ENCODE measurements around the gene ULK2.

ULK2 gene

DNA sequence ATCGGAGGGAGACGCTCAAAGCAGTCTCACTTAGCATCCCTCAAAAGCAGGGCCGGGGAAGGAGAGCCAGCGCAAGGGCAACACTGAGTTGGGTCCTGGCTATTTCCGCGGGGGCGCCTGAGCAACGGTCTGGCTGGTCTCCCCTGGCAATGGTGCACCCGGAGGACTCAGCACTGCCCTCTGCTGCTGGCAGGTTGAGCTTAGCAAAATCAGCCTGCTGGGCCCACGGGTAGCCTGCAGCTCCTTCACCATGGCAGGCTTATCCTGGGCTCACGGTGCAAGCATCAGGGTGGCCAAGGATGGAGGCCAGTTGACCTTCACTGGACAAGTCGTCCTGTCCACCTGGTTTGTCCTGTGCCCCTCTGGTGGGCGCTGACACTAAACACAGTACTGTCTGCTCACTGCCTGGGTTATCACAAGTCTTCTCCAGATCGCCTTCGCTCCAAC is 105.2 kb downstream of the ULK2 start:
- TF ChIP-seq, protein P1, sequence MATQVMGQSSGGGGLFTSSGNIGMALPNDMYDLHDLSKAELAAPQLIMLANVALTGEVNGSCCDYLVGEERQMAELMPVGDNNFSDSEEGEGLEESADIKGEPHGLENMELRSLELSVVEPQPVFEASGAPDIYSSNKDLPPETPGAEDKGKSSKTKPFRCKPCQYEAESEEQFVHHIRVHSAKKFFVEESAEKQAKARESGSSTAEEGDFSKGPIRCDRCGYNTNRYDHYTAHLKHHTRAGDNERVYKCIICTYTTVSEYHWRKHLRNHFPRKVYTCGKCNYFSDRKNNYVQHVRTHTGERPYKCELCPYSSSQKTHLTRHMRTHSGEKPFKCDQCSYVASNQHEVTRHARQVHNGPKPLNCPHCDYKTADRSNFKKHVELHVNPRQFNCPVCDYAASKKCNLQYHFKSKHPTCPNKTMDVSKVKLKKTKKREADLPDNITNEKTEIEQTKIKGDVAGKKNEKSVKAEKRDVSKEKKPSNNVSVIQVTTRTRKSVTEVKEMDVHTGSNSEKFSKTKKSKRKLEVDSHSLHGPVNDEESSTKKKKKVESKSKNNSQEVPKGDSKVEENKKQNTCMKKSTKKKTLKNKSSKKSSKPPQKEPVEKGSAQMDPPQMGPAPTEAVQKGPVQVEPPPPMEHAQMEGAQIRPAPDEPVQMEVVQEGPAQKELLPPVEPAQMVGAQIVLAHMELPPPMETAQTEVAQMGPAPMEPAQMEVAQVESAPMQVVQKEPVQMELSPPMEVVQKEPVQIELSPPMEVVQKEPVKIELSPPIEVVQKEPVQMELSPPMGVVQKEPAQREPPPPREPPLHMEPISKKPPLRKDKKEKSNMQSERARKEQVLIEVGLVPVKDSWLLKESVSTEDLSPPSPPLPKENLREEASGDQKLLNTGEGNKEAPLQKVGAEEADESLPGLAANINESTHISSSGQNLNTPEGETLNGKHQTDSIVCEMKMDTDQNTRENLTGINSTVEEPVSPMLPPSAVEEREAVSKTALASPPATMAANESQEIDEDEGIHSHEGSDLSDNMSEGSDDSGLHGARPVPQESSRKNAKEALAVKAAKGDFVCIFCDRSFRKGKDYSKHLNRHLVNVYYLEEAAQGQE (IDR thresholded peaks at IDR 0.05; ENCODE audit: insufficient read depth in 1 of 2, low read depth in 2 of 2, low read length in 2 of 2): no peak

DNA sequence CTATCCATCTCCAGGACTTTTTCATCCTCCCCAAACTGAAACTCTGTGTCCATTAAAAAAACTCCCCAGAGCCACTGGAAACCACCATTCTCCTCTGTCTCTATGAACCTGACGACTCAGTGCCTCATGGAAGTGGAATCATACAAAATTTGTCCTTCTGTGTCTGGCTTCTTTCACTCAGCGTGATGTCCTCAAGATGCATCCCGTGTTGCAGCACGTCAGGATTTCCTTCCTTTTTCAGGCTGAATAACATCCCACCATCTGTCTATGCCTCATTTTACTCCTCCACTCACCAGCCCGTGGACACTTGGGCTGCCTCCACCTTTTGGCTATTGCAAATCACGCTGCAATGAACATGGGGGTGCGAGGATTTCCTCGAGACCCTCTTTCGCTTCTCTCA is 107.0 kb downstream of the ULK2 start:
- no peak for TF ChIP-seq FOXP2 (optimal IDR thresholded peaks at IDR 0.05; ENCODE audit: borderline replicate concordance, extremely low read depth, extremely low read length, insufficient read depth)
- TF ChIP-seq, protein P1 (IDR thresholded peaks at IDR 0.05; ENCODE audit: insufficient read depth in 1 of 2, low read depth in 2 of 2, low read length in 2 of 2): no peak
- no peak for TF ChIP-seq POLR2AphosphoS5 (IDR thresholded peaks at IDR 0.05; ENCODE audit: low read depth, low read length)
- TF ChIP-seq TAF1 (IDR thresholded peaks at IDR 0.05; ENCODE audit: borderline replicate concordance, insufficient read depth, low read length): no peak
- no peak for TF ChIP-seq SIN3A (IDR thresholded peaks at IDR 0.05; ENCODE audit: borderline replicate concordance, insufficient read depth, low read length)

DNA sequence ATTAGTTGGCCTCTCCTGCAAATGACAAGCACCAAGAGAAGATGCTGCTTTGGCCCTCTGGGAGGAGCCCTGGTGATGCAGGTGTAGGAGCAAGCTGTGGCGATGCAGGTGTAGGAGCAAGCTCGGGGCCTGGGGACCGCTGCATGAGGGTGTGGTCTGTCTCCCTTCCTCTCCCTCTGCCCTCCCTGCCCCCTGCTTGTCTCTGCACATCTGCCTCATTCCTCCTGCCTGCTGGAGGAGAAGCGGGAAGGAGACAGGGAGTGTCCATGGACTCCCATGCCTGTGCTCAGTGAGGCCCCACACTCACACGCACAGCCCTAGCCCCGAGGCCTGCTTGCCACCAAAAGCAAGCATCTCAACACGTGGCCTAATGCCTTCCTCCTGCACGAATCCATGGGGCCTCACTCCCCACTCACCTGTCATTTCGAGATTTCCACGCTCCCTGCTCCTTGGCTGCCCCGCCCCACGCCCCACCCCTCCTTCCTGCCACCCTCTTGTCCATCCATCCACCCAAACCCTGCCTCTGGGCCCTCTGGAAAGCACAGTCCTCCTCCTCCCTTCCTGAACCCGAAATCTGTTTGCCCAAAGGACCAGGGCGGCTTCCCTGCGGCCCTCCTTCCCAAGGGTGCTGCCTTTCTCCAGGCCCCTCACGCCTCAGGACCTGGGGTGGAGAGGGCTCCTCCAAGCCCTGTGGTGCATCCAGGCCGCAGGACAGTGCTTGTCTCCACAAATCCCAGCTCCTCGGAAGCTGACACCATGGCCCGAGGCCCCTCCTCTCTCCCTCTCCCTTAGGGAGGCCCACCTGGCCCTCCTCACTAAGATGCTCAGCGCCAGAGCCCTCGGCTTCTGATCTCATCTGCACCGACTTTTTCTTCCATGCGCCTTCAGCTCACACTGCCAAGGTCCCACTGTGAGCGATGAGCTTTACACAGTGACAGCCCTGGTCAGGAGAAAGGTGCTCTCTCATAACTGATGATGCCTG is 107.9 kb downstream of the ULK2 start:
- TF ChIP-seq FOXP2 (optimal IDR thresholded peaks at IDR 0.05; ENCODE audit: borderline replicate concordance, extremely low read depth, extremely low read length, insufficient read depth): no peak
- TF ChIP-seq SIN3A (IDR thresholded peaks at IDR 0.05; ENCODE audit: borderline replicate concordance, insufficient read depth, low read length): no peak
- TF ChIP-seq, protein P1 (IDR thresholded peaks at IDR 0.05; ENCODE audit: insufficient read depth in 1 of 2, low read depth in 2 of 2, low read length in 2 of 2): no peak
- TF ChIP-seq POLR2AphosphoS5 (IDR thresholded peaks at IDR 0.05; ENCODE audit: low read depth, low read length): no peak
- no peak for TF ChIP-seq TAF1 (IDR thresholded peaks at IDR 0.05; ENCODE audit: borderline replicate concordance, insufficient read depth, low read length)

DNA sequence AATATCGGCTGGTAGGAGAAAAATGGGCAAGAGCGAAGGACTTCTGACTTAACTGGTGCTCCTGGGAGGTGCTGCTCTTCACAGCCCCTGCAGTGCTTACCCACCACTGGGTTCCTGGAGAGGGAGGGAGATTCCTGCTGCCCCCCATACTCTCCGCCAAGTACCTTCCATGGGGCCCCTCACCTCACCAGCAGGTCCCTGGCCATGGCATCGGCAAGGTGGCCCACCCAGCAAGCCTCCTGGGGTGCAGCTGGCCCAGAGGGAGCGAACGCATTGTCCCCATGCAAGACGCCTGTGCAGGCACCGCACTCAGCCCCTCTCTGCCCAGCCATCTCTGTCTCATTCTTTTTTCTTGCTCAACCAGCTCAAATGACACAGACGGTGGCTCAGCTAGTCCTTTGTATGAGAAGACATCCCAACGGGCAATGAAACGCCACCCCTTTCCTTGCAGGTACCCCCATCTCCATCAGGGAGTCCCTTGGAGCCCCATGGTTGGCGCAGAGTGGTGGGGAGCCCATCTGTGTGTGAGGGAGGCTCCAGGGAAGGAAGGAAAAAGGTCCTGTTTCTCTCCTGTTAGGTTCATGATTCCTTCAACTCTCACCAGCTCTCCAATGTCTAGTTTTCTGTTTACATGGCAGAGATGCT is 110.1 kb downstream of the ULK2 start:
- TF ChIP-seq POLR2AphosphoS5 (IDR thresholded peaks at IDR 0.05; ENCODE audit: low read depth, low read length) (no peak), FOXP2 (optimal IDR thresholded peaks at IDR 0.05; ENCODE audit: borderline replicate concordance, extremely low read depth, extremely low read length, insufficient read depth) (no peak), TAF1 (IDR thresholded peaks at IDR 0.05; ENCODE audit: borderline replicate concordance, insufficient read depth, low read length) (no peak), SIN3A (IDR thresholded peaks at IDR 0.05; ENCODE audit: borderline replicate concordance, insufficient read depth, low read length) (no peak)
- TF ChIP-seq, protein P1 (IDR thresholded peaks at IDR 0.05; ENCODE audit: insufficient read depth in 1 of 2, low read depth in 2 of 2, low read length in 2 of 2): no peak

Data from PFSK-1 (cell line).